ENCODE data around the gene IFFO2. TPM values are rescaled to one million over a fixed set of nuclear protein-coding genes. Genes with fewer than 3 reads are reported as not detected.
A peak's percentile ranks its signal among the peaks of the same experiment; 100 is the strongest.

Gene IFFO2
- total RNA-seq, 1 donor from 2014 or later, result 6.8 TPM

DNA sequence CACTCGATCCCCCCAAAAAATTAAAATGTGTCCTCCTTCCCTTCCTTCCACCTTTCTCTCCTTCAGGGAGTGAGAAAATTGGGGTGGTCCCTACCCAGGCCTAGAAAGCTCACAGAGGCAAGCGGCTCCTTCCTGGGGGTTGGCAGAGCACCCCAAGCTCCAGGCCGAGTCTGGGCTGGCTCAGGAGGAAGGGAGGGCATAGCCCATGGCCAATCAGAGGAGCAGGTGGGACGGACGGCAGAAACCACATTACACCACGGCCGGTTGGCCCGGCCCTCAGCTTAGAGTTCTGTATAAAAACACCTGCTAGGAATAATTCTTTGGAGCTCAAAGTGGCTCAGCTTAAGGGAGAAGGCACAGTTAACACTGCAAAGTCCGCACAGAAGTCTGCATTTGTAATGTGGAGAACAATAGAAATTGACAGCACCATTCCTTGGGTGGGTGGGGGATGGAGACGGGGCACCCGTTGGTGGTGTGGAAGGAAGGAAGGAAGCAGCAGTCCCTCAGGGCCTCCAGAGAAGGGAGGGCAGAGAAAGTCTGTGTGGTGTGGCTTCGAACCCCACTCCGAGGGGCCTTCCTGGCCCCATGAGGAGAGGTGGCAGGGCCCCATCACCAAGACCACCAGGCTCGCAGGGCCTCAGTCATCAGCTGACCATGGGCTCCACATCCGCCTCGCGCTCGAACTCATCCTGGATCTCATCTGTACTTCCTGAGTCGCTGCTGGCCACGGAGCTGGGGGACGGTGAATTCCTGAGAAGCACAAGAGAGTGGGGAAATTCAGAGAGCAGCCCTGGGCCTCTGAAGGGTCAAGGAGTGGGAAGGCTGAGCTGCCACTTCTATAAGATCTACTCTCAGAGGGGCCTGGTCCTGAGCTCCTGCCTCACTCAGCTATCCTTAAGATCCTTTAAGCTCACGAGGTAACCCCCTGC is 48.3 kb downstream of the IFFO2 start:
- no peak for DNase-seq (ENCODE audit: extremely low spot score, unreplicated experiment)
- peaks cover 11% of the 10 kb centered on the region for H3K4me1 Mint-ChIP-seq (ENCODE audit: unreplicated experiment)

DNA sequence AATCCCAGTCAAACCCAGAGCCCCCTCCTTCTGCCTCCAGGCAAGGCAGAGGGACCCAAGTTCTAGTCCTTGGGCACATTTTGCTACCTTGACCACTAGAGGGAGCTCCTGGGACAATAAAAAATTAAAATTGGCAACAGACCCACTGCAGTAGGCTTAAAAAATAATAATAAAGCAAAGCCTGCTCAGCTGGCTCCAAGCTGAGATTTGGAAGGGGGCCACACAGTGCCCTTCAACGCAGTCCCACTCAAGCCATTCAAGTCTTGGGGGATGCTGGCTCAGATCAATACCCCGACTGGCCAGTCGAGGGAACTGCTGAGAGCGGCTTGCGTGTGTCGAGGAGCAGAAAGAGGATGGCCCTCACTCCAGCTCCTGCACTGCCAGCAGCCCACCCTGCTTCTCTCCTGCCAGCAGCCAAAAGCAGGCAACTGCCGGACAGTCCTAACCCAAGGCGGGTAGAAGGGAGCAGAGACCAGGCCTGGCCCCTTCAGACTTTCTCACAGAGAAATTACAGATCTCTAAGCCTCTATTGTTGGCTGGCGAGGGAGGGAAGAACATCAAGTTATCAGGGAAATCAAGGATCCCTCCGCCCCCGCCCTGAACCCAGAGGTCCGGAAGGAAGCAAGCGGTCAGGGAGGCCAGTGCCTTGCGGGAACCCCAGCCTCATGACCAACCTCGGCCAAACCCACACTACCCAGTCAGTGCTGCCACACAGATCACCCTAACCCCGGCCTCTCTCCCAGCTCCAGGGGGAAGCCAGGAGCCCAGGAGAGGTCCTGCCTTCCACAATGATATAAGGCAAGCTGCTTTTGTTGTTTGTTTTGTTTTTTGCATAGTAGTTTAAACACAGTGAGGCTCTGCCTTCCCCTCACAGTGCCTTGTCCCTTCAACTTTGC is 49.2 kb downstream of the IFFO2 start:
- no peak for DNase-seq (ENCODE audit: extremely low spot score, unreplicated experiment)
- no peaks in the 10 kb centered on the region for H3K27me3 Mint-ChIP-seq (ENCODE audit: unreplicated experiment)
- H3K4me1 Mint-ChIP-seq (ENCODE audit: unreplicated experiment), result peaks cover 10% of the 10 kb centered on the region
- peaks cover 5% of the 10 kb centered on the region for H3K36me3 Mint-ChIP-seq (ENCODE audit: unreplicated experiment)
- H3K4me3 Mint-ChIP-seq (ENCODE audit: unreplicated experiment), result no peak overlapping the region
- H3K27ac Mint-ChIP-seq (ENCODE audit: unreplicated experiment), result no peak overlapping the region
- H3K9me3 Mint-ChIP-seq (ENCODE audit: unreplicated experiment), result no peaks in the 10 kb centered on the region
- TF ChIP-seq, protein P1, sequence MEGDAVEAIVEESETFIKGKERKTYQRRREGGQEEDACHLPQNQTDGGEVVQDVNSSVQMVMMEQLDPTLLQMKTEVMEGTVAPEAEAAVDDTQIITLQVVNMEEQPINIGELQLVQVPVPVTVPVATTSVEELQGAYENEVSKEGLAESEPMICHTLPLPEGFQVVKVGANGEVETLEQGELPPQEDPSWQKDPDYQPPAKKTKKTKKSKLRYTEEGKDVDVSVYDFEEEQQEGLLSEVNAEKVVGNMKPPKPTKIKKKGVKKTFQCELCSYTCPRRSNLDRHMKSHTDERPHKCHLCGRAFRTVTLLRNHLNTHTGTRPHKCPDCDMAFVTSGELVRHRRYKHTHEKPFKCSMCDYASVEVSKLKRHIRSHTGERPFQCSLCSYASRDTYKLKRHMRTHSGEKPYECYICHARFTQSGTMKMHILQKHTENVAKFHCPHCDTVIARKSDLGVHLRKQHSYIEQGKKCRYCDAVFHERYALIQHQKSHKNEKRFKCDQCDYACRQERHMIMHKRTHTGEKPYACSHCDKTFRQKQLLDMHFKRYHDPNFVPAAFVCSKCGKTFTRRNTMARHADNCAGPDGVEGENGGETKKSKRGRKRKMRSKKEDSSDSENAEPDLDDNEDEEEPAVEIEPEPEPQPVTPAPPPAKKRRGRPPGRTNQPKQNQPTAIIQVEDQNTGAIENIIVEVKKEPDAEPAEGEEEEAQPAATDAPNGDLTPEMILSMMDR (IDR thresholded peaks at IDR 0.05), result peak; percentile 92

More for the DNA sequence above, 48.3 kb downstream of the IFFO2 start:
- peaks cover 5% of the 10 kb centered on the region for H3K36me3 Mint-ChIP-seq (ENCODE audit: unreplicated experiment)
- H3K9me3 Mint-ChIP-seq (ENCODE audit: unreplicated experiment), result no peaks in the 10 kb centered on the region
- H3K4me3 Mint-ChIP-seq (ENCODE audit: unreplicated experiment), result no peak overlapping the region
- H3K27ac Mint-ChIP-seq (ENCODE audit: unreplicated experiment), result no peak overlapping the region
- no peaks in the 10 kb centered on the region for H3K27me3 Mint-ChIP-seq (ENCODE audit: unreplicated experiment)
- TF ChIP-seq, protein P1 (IDR thresholded peaks at IDR 0.05), result no peak

DNA sequence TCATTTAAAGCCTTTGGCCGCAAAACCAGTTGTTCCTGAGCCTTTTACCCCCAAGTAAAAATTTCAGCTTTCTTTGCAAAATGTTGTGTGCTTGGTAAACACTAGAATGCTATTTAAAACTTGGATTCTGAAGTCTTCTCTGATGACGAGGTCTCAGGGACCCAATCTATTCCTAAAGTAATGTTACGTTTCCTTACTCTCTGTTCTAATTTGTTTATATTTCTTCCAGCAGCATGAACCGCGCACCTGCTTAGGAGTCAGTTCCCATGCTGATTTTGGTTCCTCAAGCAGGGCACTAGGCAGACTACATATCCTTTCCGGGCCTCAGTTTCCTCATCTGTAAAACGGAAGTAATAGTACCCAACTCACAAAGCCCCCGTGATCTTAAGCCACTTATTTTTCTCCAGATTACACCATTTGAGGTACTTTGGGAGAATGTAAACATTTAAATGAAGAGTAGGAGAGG is 53.2 kb downstream of the IFFO2 start:
- Mint-ChIP-seq H3K4me1 (ENCODE audit: unreplicated experiment) (peaks cover 19% of the 10 kb centered on the region), H3K27ac (ENCODE audit: unreplicated experiment) (peak overlapping the region; percentile 99), H3K27me3 (ENCODE audit: unreplicated experiment) (no peaks in the 10 kb centered on the region), H3K4me3 (ENCODE audit: unreplicated experiment) (peak overlapping the region; percentile 98), H3K9me3 (ENCODE audit: unreplicated experiment) (no peaks in the 10 kb centered on the region), H3K36me3 (ENCODE audit: unreplicated experiment) (no peaks in the 10 kb centered on the region)
- DNase-seq (ENCODE audit: extremely low spot score, unreplicated experiment), result no peak
- TF ChIP-seq, protein P1 (IDR thresholded peaks at IDR 0.05), result no peak

DNA sequence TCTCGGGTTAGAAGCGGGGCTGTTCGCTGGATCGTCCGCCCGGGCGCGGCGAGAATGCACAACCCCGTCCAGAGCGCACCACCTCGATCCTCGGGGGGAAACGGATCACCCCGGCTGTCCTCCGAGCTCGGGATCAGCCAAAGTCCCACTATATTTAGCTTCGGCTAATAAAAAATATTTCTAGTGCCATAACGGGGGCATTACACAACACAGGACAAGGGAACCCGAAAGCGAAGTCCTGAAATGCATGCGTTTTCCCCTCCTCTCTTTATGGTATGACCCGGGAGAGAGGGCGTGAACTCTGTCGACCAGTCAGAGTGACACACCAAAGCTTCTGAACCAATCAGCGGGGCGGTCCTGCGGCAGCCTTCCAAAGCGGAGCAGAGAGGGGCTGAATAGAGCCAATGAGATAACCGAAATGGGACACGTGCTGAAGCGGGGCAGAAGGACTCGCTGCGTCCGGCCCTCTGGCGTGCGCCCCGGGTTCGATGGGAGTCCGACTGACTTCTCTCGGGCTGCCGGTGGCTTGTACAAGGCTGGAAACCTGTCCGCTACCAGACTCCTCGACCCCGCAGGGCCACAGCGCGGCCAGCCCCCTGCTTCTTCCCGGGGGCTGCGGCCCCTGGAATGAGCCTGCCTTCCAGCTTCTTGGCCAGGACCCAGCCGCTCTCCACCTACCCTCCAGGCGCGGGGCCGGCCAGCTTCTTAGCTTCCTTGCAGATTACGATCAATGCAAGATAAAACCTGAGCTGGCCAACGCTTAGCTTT is 53.8 kb downstream of the IFFO2 start, which contains the start of gene ALDH4A1:
ALDH4A1 (minus strand) TSS at position 33 of the 768 bp plus-strand sequence; CDS start at position 1, 32 bp downstream.
- peaks cover 19% of the 10 kb centered on the region for H3K4me1 Mint-ChIP-seq (ENCODE audit: unreplicated experiment)
- TF ChIP-seq, protein P1 (IDR thresholded peaks at IDR 0.05), result no peak
- no peaks in the 10 kb centered on the region for H3K27me3 Mint-ChIP-seq (ENCODE audit: unreplicated experiment)
- no peaks in the 10 kb centered on the region for H3K9me3 Mint-ChIP-seq (ENCODE audit: unreplicated experiment)
- peak; percentile 98 for DNase-seq (ENCODE audit: extremely low spot score, unreplicated experiment)
- H3K27ac Mint-ChIP-seq (ENCODE audit: unreplicated experiment), result peak within 1 kb of the TSS; percentile 99
- H3K4me3 Mint-ChIP-seq (ENCODE audit: unreplicated experiment), result peak within 1 kb of the TSS; percentile 98
- no peaks in the 10 kb centered on the region for H3K36me3 Mint-ChIP-seq (ENCODE audit: unreplicated experiment)
